AG10803 (cell line): Measurements from ENCODE around the gene ASB5.

Source experiments
- DNase-seq: peaks from one replicate; pipeline ENCODE4 v3.0.0; 2010; ENCODE audit warnings: low read depth
- H3K4me3 ChIP-seq: 2 replicates; pipeline ENCODE4 v1.5.1; 2011; ENCODE audit warnings: mild to moderate bottlenecking, low read length, control low read depth
- TF ChIP-seq, protein P1 (sequence below): conservative IDR thresholded peaks from 2 replicates; pipeline ENCODE4 v1.5.1; 2011; ENCODE audit warnings: mild to moderate bottlenecking, low read length, control low read depth, inconsistent platforms

ASB5 gene

DNA sequence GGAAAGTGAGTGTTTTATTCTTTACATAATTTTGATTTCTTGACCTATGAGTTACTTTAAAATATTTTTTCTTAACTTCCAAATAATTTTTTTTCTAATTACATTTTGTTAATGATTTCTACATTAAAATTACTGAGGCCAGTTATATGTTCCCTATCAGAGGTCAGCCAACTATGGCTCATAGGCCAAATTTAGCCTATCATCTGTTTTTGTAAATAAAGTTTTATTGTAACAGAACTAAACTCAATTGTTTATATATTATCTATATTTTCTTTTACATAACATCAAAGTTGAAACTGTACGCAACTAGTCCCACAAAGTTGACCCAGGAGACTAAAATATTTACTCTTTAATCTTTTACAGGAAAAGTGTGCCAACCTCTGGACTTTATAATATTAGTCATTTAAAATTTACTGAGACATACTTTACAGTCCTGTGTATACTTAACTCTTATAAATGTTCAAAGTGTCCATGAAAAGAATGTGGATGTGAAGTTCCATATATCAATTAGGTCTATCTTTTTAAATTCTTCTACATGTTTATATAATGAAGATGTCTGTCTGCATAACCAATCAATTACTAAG is 26.2 kb downstream of the ASB5 start:
- no peak overlapping the region for H3K4me3 ChIP-seq
- DNase-seq = no peak
- TF ChIP-seq, protein P1, sequence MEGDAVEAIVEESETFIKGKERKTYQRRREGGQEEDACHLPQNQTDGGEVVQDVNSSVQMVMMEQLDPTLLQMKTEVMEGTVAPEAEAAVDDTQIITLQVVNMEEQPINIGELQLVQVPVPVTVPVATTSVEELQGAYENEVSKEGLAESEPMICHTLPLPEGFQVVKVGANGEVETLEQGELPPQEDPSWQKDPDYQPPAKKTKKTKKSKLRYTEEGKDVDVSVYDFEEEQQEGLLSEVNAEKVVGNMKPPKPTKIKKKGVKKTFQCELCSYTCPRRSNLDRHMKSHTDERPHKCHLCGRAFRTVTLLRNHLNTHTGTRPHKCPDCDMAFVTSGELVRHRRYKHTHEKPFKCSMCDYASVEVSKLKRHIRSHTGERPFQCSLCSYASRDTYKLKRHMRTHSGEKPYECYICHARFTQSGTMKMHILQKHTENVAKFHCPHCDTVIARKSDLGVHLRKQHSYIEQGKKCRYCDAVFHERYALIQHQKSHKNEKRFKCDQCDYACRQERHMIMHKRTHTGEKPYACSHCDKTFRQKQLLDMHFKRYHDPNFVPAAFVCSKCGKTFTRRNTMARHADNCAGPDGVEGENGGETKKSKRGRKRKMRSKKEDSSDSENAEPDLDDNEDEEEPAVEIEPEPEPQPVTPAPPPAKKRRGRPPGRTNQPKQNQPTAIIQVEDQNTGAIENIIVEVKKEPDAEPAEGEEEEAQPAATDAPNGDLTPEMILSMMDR = no peak

DNA sequence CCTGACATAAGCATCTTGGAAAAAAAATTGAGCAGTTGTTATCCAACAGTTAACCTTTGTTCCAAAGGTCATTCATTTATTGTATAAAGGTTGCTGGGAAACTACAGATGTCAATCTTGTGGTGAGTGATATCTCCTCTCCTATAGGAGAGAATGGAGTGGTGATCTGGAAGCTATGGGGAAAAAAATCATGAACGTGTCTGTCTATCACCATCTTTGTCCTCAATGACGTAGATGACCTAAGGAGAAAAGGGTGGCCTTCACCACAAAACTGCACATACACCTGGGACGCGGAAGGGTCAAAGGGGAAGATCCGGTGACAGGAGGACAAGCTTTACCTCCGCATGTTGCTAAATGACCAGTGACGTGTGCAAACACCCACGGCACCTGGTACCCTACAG is 27.3 kb downstream of the ASB5 start:
- no peak overlapping the region for H3K4me3 ChIP-seq
- TF ChIP-seq, protein P1 = no peak
- DNase-seq = no peak

DNA sequence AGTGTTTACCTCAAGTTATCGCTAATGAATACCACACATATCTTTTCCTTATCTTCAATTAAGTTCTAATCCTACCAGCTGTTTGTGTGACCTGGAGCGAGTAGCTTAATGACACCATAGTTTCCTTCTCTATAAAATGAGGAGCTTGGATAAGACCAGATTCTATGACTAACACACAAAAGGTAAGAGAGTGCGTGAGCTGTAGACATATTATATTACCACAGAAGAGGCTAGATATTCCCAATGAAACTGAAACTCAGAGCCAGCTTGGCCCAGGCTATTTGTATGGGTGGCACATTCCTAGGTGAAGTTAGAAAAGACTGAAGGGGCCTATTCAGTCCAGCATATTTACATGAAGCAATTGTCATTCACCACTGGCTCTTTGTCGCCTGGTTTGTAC is 30.2 kb downstream of the ASB5 start:
- TF ChIP-seq, protein P1 = no peak
- H3K4me3 ChIP-seq = no peak overlapping the region
- DNase-seq = no peak

DNA sequence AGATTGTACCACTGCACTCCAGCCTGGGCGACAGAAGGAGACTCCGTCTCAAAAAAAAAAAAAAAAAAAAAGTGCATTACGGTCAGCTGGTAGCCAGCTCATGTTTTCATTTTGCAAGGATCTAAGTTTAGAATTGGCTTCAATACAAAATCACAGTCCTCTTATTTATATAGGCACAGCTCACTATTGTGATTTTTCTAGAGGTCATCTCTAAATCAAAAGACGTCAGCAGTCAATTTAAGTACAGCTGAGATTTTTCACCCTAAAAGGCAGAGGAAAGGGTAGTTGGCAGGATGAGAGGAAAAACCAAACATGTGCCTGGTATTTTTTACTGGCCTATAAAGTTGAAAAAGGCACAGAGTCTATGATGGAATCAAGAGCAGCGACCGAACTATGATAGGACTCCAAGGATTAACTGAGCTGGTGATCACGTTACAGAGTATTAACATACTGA is 30.8 kb downstream of the ASB5 start:
- no peak overlapping the region for H3K4me3 ChIP-seq
- TF ChIP-seq, protein P1 = no peak
- peak; percentile 71 for DNase-seq

DNA sequence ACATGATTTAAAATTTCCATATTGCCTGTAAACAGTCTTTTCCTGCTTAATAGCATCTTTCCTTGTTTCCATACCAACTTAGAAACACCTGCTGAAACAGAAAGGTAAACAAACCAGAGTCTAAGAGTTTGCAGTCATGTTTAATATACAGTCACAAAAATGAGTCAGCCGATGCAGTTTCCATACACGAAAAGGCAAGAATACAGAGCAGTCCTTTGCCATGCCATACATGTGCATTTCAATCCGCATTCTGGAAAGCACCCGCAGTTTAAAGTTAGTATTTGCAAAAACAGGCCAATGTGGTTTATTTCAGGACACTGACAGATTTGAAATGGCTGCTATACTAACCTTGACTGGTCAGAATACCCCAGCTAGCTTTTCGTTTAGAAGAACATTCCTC is 32.1 kb downstream of the ASB5 start:
- TF ChIP-seq, protein P1 = no peak
- DNase-seq = no peak
- H3K4me3 ChIP-seq = no peak overlapping the region

DNA sequence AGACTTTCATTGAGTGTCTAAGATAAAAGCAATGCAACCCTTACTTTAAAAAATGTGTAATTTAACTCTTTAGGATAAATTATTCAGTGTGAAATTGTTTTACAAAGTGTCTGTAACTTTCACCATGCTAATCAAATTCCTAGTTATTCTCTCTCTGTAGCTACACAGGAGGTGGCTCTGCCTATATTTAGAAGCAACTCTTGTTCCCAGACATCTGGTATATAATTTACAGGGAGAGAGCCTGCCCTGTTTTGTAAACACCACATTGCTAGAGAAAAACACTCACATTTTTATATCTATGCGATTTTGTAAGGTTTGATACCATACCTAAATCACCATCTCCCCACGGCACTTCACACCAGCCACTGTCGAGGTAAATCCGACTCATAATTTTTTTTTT is 38.2 kb downstream of the ASB5 start:
- no peak for DNase-seq
- no peak overlapping the region for H3K4me3 ChIP-seq
- TF ChIP-seq, protein P1 = no peak

DNA sequence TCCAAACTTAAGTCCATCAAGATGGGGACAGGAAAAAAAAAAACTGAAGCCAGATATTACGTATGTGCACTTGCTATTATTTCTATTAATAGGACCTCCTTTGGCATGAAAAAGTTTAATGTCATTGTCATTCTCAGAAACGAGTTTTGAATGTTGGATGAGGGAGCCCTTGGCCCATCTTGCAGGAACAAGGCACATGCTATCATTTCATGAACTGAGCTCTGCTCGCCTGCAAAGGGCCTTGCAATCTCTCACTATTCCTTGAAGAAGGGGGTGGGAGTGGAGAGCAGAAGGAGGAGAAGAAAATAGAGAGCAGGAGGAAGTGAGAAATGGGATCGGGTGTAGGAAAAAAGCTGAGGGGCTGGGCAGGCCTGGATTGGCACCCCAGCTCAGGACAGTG is 39.4 kb downstream of the ASB5 start:
- DNase-seq = no peak
- TF ChIP-seq, protein P1 = no peak
- no peak overlapping the region for H3K4me3 ChIP-seq
